ENCODE data around the gene ABCC4.

Gene ABCC4, protein sequence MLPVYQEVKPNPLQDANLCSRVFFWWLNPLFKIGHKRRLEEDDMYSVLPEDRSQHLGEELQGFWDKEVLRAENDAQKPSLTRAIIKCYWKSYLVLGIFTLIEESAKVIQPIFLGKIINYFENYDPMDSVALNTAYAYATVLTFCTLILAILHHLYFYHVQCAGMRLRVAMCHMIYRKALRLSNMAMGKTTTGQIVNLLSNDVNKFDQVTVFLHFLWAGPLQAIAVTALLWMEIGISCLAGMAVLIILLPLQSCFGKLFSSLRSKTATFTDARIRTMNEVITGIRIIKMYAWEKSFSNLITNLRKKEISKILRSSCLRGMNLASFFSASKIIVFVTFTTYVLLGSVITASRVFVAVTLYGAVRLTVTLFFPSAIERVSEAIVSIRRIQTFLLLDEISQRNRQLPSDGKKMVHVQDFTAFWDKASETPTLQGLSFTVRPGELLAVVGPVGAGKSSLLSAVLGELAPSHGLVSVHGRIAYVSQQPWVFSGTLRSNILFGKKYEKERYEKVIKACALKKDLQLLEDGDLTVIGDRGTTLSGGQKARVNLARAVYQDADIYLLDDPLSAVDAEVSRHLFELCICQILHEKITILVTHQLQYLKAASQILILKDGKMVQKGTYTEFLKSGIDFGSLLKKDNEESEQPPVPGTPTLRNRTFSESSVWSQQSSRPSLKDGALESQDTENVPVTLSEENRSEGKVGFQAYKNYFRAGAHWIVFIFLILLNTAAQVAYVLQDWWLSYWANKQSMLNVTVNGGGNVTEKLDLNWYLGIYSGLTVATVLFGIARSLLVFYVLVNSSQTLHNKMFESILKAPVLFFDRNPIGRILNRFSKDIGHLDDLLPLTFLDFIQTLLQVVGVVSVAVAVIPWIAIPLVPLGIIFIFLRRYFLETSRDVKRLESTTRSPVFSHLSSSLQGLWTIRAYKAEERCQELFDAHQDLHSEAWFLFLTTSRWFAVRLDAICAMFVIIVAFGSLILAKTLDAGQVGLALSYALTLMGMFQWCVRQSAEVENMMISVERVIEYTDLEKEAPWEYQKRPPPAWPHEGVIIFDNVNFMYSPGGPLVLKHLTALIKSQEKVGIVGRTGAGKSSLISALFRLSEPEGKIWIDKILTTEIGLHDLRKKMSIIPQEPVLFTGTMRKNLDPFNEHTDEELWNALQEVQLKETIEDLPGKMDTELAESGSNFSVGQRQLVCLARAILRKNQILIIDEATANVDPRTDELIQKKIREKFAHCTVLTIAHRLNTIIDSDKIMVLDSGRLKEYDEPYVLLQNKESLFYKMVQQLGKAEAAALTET (N-terminal part only)
- 12.8 to 25.3 reads per million in 2 donors for total RNA-seq

DNA sequence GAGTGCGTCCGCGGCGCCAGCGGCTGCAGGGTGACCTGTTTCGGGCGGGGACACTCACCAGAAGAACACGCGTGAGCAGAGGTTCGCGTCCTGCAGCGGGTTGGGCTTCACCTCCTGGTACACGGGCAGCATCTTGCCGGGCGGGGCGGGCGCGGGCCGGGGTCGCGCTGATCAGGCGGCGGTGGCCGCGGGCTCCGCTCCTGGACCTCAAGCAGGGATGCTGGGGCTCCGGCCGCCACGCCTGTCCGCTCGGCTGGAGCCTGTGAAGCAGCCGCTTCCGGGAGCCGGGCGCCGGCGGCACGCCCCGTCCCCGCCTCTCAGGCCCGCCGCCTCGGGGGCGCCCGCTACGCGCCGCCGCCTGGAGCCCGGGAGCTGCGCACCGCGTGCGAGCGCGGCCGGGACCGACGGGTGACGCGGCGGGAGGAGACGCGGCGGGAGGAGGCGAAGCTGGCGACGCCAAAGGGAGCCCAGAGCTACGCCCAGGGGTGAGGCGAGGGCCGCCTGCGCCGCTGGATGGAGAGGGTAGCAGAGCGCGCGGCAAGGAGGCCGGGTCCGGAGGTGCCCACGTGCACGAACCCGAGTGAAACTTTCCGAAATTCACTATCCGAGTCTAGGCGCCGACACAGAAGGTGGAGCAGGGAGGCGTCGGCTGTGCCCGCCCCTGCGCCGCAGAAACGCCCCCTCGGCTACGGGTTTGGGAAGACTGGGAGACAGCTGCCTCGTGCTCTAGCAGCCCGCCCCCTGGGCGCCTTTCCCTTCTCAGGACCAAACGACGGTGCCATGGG, at the start of gene ABCC4:
Gene ABCC4, minus strand, starts transcription at position 269 of the 785 bp plus-strand sequence. Its CDS starts 137 bp downstream, at position 132.
- DNase-seq, result peak; percentile 20

DNA sequence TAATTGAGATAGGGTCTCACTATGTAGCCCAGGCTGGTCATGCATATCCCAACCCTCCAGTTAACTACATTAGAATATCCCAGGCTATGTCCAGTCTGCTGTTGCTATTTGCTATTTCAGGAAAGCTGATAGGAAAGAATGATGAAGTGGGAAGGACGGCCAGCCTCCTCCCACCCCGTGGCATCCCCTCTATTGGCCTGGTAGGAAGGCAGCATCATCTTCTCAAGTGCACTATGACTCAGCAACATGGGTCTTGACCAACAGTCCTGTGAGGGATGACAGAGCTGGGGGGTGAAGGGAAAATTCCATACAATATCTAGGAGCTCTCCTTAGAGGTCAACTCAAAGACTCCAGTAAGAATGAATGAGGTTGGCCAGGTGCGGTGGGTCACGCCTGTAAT, 48.0 kb upstream of the ABCC4 start:
- DNase-seq, result no peak

DNA sequence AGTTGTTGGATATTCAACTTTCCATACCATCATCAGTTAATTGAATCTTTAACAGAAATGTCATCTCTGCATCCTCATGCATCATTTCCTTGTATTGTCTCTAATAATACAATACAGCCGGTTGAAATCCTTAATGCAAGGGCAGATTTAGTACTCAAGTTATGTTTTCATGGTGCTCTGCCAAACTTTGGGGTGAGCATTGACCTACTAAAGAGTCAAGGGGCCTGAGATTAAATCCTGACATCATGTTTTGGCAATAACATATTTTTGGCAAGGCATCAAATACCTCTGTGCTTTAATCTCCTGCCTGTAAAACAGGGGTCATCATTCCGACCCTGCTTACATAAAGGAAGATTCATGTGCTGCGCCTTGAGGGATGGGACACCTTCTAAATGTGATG, 42.7 kb upstream of the ABCC4 start:
- no peak for DNase-seq

DNA sequence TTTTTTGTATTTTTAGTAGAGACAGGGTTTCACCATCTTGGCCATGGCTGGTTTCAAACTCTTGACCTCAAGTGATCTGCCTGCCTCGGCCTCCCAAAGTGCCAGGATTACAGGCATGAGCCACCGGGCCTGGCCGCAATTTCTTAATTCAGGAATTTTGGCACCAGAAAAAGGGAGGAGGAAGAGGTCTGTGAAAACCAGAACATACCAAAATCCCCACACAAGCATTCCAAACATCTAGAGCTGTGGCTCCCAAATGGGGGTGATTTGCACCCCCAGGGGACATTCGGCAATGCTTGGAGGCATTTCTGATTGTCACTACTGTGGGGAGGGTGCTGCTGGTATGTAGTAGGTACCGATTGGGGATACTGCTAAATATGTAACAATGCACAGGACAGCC, 40.2 kb upstream of the ABCC4 start:
- no peak for DNase-seq

DNA sequence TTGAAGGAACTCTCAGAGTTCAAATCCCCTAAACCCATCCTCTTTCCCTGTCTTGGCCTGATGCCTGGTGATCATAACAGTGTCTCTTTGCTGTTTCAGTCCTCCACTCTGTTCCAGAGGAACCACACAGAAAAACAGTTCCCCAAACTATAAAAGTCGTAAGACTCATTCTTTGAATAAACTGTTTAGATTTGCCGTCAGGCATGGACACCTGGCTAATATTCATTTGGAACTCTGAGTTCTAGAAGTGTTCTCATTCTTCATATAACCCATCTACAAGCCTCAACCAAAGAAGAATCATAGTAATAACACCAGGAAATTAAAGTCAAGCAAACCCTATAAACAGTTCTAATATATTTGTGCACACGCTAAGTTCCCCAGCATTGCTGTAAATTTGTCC, 37.7 kb upstream of the ABCC4 start:
- DNase-seq, result no peak

DNA sequence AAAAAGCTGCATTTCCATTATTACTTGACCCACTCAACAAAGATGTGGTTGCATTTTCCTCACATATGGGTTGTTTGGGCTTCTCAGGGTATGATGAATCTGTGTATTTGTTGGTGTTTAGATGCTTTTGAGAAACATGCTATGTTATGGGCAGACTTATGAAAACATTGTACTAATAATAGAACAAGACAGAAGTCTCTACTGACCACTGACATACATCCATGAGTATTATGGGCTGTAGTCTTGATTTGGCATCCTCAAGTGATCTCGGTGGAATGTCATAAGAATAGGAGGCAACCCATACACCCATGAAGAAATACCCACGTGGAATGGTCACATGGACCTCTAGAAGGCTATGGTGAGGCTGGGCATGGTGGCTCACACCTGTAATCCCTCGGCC, 36.3 kb upstream of the ABCC4 start:
- DNase-seq, result no peak

DNA sequence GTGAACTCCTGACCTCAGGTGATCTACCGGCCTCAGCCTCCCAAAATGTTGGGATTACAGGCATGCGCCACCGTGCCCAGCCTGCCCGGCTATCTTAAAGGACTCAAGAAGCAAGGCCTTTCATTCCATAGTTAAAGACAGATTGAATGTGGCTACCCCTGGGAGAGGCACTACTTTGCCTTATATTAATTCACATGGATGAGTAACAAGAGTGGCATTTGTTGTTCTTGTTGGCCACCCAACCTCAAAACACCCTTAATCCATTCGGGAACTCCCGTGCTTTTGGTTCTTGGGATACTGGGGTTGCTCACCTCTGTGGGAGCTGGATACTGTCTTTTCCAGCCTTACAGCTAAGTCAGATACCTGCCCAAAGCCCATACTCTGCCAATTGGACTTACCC, 34.4 kb upstream of the ABCC4 start:
- no peak for DNase-seq

DNA sequence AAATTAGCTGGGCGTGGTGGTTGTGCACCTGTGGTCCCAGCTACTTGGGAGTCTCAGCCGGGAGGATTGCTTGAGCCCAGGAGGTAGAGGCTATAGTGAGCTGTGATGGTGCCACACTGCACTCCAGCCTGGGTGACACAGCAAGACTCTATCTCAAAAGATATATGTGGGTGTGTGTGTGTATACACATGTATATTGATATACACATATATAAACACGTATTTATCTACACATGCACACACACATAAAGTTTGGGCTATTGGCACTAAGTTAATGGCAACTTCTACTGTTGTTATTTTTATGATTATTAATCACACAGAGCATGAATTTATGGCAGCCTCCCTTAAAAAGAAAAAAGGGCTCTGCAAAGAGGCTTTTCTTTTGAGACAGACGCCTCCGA, 27.1 kb upstream of the ABCC4 start:
- DNase-seq, result no peak

DNA sequence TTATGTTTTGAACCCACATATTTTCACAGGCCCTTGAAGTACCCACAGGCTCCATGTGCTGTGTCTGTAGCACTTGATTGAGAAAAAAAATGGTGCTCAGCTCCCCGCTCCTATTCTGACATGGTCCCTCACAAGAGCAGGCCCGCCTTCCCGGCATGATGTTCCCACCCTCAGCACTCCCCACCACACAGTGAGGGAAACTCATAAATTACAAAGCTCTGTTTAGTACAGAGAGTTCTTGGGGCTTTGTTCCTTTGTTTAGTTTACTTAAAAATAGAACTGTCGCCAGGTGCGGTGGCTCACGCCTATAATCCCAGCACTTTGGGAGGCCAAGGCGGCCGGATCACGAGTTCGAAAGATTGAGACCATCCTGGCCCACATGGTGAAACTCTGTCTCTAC, 25.9 kb upstream of the ABCC4 start:
- no peak for DNase-seq

DNA sequence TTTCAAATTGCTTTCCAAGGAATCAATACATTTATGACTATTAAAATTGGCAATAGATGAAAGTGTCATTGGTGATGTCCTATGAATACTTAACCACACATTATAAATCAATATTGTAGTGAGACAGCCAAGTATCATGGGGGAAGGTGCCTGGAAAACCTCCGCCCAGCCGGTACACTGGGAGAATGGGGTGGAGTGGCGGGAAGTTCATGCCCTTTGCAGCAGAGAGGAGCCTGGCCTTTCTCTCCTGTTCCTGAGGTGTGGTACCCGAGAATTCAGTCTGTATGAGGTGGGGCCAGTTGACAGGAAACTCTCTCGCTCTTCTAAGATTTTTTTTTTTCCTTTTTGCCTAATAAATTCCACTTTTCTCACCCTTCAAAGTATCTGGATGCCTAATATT, 25.4 kb upstream of the ABCC4 start:
- DNase-seq, result no peak

DNA sequence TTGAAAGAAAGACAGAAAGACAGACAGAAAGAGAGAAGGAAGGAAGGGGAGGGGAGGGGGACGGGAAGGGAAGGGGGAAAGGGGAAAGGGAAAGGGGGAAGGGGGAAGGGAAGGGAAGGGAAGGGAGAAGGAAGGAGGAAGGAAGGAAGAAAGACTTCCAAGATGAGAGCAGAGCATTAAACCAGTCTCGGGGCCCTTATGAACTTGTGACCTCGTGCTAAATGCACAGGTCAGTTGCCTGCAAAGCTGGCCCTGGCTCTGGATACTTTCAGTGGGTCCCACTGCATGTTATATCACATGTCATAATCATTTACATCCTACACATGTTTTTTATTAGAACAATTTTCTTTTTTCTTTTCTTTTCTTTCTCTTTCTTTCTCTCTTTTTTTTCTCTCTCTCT, 24.2 kb upstream of the ABCC4 start:
- DNase-seq, result no peak

DNA sequence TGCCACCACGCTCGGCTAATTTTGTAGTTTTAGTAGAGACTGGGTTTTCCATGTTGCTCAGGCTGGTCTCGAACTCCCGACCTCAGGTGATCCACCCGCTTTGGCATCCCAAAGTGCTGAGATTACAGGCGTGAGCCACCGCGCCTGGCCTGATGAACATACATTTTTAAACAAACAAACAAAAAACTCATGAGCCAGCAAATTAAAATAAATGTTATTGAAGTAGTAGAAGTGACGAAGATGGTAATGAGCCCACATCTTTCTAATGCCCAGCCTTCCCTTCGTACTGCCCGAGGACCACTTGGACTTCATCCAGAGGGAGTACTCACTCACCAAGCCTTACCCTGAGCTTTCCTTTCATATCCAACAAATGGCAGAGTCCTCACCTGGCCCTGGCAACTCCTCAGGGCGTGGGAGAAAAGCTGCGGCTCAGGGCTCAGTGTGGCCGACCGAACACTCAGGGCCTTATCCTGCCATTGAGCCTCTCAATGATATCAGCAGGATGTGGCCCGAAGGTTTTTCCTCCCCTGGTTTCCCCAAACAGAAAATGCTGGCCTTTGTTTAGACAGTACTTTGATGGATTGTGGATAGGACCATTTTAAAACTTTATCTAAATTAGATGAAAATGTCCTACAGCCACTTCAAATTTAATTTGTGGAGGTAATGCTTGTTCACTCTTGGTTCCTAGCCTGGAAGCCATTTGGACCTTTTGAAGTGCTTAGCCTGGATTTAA, 22.8 kb upstream of the ABCC4 start:
- DNase-seq, result no peak

DNA sequence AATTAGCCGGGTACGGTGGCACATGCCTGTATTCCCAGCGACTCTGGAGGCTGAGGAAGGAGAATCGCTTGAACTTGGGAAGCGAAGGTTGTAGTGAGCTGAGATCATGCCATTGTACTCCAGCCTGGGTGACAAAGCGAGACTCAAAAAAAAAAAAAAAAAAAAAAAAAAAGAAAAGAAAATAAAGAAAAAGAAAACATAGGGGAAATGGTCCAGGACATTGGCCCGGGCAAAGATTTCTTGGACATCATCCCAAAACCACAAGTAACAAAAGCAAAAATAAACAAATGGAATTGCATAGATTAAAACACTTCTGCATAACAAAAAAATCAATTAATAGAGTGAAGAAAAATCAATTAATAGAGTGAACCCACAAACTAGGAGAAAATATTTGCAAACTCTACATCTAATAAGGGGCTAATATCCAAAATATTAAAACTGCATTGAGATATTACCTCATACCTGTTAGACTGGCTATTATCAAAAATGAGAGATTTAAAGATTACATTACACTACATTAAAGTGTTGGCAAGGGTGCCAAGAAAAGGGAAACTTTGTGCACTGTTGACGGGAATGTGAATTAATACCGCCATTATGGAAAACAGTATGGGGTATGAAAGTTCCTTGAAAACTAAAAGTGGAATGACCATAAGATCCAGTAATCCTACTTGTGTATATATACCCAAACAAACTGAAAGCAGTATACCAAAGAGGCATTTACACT, 18.5 kb upstream of the ABCC4 start:
- DNase-seq, result no peak

DNA sequence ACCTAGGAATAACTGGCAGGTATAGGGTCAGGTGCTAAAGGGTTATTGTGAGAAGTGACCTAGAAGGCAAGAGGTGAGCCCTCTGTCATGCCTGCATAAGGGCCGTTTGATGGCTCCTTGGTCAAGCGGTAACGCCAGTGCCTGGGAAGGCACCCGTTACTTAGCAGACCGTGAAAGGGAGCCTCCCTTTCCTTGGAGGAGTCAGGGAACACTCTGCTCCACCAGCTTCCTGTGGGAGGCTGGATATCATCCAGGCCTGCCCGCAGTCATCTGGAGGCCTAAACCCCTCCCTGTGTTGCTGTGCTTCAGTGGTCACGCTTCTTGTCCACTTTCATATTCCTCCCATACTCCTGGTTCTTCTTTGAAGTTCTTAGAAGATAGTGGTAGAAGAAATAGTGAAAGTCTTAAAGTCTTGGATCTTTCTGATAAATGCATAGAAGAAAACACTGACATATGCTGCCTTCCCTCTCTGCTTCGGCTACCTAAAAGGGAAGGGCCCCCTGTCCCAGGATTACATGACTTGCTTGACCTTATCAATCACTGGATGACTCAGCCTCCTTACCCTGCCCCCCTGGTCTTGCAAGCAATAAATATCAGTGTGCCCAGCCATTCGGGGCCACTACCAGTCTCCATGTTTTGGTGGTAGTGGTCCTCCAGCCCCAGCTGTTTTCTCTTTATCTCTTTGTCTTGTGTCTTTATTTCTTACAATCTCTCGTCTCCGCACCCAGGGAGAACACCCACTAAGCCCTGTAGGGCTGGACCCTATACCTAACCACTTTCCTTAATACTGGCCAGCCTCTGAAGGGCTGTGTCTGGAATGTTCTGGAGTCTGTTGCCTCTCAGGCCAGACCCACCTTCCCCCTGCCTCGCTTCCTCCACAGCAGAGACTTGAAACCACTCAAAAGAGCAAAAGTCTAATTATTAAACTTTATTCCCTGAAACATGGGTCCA, 16.1 kb upstream of the ABCC4 start:
- no peak for DNase-seq

DNA sequence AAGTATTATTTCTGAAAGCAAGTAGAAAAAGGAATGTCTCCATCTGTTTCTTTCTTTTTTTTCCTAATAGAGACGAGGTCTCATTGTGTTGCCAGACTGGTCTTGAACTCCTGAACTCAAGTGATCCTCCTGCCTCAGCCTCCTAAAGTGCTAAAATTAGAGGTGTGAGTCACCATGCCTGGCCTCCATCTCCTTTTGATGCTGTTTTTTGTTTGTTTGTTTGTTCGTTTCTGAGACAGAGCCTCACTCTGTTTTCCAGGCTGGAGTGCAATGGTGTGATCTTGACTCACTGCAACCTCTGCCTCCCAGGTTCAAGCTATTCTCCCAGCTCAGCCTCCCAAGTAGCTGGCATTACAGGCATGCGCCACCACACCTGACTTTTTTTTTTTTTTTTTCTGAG, 14.5 kb upstream of the ABCC4 start:
- no peak for DNase-seq

DNA sequence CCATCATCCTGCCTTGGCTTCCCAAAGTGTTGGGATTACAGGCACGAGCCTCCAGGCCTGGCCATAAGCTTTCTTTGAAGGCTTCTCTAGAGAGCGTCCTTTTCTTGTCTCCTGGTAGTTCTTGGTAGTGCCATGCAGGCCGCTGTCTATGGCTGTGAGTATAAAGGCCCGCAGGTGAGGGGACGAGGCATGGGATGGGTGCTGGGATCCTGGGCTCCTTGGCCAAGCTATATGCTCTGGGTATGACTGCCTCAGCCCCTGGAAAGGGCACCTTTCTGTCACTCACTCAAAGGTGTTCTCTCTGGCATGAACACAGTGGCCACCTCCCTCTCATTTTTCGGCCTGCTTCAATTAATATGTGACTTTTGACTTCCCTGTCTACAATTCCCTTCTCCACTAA, 6.3 kb upstream of the ABCC4 start:
- no peak for DNase-seq

DNA sequence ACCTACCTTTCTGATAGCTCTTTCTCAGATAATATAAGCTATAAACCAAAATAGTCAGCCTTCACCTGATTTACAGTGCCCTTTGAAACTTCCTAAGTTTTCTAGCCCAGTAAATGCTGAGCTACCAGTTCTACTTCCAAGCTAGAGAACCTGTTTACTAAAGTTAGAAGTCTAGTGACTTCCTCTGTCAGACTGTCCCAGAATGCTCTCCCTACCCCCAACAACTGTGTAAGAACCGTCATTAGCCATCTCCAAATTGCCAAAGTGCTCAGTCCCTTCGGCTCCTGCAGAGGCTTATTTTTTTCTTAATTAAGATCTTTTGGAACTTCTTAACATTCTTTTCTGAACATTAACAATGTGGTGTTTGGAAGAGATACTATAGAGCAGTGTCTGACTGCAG, 3.2 kb upstream of the ABCC4 start:
- no peak for DNase-seq

DNA sequence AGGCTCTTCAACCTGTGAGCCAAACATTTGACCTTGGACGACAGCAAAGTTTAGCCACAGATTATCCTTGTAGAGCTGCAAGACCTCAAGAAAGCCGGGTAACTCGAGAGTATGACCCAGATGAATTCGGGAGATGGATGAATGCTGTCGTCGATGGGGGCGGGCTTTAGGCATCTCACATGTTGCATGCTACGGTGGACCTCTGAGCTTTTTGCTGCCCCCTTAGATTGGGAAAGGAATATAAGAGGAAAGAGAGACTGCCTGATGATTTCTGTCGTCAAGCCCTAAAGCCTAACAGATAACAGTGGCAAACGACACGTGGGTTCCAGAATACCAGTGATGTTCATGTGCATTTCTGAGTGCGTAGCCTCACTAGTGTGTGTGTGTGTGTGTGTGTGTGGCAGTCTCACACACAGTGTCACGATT, 730 bp upstream of the ABCC4 start:
- no peak for DNase-seq

DNA sequence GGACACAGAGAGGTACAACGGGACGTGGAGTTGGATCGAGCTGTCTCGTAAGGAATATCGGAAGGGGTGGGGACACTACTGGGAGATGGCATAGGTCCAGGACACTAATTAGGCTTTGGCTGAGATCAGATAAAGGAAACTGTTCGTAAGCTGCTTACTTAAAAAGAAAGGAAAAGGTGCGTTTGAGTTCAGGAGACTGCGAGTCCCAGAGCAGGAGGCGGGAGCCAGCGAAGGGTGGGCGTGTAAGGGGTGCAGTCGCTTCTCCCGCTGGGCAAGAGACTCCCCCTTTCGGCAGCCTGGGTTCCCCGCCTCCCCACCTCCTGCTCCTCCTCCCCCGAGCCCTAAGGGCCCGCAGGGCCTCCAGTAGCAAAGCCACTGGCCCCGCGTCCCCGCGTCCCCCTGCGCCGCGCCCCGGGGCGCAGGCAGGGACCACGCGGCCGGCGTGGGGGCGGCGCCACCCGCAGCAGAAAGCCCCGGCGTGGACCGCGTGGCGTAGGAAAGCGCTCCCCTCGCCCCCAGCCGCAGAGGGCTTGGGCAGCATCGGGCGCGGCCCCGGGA, 547 bp downstream of the ABCC4 start:
- DNase-seq, result peak; percentile 24

Data from T-helper 9 cell (primary cell).